SK-N-SH treated with all-trans-retinoic acid at 6 μM for 48 hours (cell line): ENCODE data around the gene GAREM2.

ENCODE experiments used
- ARNTL ChIP-seq: fragments of 450-650 bp; formaldehyde crosslinking; IDR thresholded peaks from 2 replicates; pipeline ENCODE4 v1.5.0; 2020; ENCODE audit warnings: low read depth, mild to moderate bottlenecking, moderate library complexity, borderline replicate concordance
- BACH2 ChIP-seq: fragments of 250-450 bp; sonication (Bioruptor Pico); IDR thresholded peaks from 2 replicates; pipeline ENCODE4 v1.9.0; 2021; ENCODE audit warnings: mild to moderate bottlenecking, borderline replicate concordance
- CREB5 ChIP-seq: fragments of 250-450 bp; sonication (Bioruptor Pico); IDR thresholded peaks from 2 replicates; pipeline ENCODE4 v1.5.1; 2020; ENCODE audit warnings: low read depth, mild to moderate bottlenecking, moderate library complexity
- ESRRG ChIP-seq: fragments of 250-450 bp; sonication (Bioruptor Pico); IDR thresholded peaks from 2 replicates; pipeline ENCODE4 v1.6.1; 2021; ENCODE audit warnings: mild to moderate bottlenecking
- POU6F1 ChIP-seq: fragments of 250-450 bp; sonication (Bioruptor Pico); IDR thresholded peaks from 2 replicates; pipeline ENCODE4 v1.8.0; 2021; ENCODE audit warnings: low read depth, mild to moderate bottlenecking, moderate library complexity, borderline replicate concordance
- RARB ChIP-seq: fragments of 250-450 bp; sonication (Bioruptor Pico); IDR thresholded peaks from 2 replicates; pipeline ENCODE4 v1.8.0; 2021; ENCODE audit warnings: mild to moderate bottlenecking, moderate library complexity
- SNAI2 ChIP-seq: fragments of 250-450 bp; sonication (Bioruptor Pico); IDR thresholded peaks from 2 replicates; pipeline ENCODE4 v1.5.0; 2020; ENCODE audit warnings: mild to moderate bottlenecking, moderate library complexity
- ZC3H10 ChIP-seq: fragments of 250-450 bp; sonication (Bioruptor Pico); IDR thresholded peaks from 2 replicates; pipeline ENCODE4 v1.5.1; 2021; ENCODE audit warnings: mild to moderate bottlenecking, moderate library complexity
- ZFP3 ChIP-seq: fragments of 250-450 bp; sonication (Bioruptor Pico); IDR thresholded peaks from 2 replicates; pipeline ENCODE4 v1.5.0; 2020; ENCODE audit warnings: mild to moderate bottlenecking, moderate library complexity
- ZFP30 ChIP-seq: fragments of 450-650 bp; formaldehyde crosslinking; IDR thresholded peaks from 2 replicates; pipeline ENCODE4 v1.5.0; 2022; ENCODE audit warnings: mild to moderate bottlenecking, moderate library complexity
- ZNF565 ChIP-seq: fragments of 450-650 bp; formaldehyde crosslinking; conservative IDR thresholded peaks from 2 replicates; pipeline ENCODE4 v1.5.0; 2020; ENCODE audit warnings: low read depth, mild to moderate bottlenecking, moderate library complexity
- ZNF8 ChIP-seq: fragments of 450-650 bp; formaldehyde crosslinking; IDR thresholded peaks from 2 replicates; pipeline ENCODE4 v1.5.0; 2020; ENCODE audit warnings: mild to moderate bottlenecking, moderate library complexity
- TF ChIP-seq, protein P1 (sequence below): fragments of 250-450 bp; sonication (Bioruptor Pico); IDR thresholded peaks from 2 replicates; pipeline ENCODE4 v1.8.0; 2020; ENCODE audit warnings: mild to moderate bottlenecking, moderate library complexity, borderline replicate concordance

DNA sequence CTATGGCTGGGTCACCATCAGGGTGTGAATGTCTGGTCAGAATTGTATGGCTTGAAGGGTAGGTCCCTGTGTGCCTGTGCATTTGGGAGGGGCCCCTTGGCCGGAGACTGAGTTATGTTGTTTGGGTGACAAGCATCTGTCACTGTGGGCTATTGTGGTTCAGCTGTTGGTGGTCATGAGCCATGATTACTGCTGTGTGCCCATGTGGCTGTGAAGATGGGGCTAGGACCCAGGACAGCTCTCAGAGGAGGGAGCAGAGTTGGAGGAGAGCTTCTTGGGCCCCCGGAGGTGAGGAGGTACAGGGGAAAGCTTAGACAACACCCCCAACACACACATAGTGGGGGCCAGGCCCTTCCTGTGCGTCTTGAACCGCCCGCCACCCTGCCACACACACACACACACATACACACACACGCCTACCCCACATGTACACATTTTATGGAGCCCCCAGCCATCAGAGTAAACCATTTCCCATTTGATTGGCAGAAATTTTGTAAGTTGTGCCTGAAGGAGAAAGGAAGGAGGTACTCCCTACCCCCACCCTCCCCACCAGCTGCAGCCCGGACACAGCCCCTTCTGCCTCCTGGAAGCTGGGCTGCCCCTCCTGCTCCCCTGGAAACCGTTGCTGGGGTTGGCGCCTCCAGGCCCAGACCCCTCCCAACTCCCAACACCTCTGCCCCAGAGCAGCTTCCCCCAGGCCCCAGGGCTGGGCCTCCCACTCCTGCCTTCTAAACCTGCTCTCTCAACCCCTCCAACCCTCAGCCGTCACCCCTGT is 2.0 kb downstream of the GAREM2 start:
- TF ChIP-seq ARNTL (CRISPR knock-in tag) (no peak), ZFP30 (CRISPR knock-in tag) (no peak), ESRRG (CRISPR knock-in tag) (no peak), CREB5 (CRISPR knock-in tag) (no peak), ZFP3 (no peak), RARB (CRISPR knock-in tag) (no peak), ZNF565 (CRISPR knock-in tag) (no peak), ZC3H10 (no peak), POU6F1 (CRISPR knock-in tag) (no peak), ZNF8 (no peak), SNAI2 (CRISPR knock-in tag) (no peak), BACH2 (CRISPR knock-in tag) (no peak)
- TF ChIP-seq, protein P1, sequence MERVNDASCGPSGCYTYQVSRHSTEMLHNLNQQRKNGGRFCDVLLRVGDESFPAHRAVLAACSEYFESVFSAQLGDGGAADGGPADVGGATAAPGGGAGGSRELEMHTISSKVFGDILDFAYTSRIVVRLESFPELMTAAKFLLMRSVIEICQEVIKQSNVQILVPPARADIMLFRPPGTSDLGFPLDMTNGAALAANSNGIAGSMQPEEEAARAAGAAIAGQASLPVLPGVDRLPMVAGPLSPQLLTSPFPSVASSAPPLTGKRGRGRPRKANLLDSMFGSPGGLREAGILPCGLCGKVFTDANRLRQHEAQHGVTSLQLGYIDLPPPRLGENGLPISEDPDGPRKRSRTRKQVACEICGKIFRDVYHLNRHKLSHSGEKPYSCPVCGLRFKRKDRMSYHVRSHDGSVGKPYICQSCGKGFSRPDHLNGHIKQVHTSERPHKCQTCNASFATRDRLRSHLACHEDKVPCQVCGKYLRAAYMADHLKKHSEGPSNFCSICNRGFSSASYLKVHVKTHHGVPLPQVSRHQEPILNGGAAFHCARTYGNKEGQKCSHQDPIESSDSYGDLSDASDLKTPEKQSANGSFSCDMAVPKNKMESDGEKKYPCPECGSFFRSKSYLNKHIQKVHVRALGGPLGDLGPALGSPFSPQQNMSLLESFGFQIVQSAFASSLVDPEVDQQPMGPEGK (CRISPR knock-in tag) = no peak
